WTC11 (cell line): ENCODE measurements around the gene OR51D1. TPM values are rescaled to one million over a fixed set of nuclear protein-coding genes. Genes with fewer than 3 reads are reported as not detected.
A peak's percentile ranks its signal among the peaks of the same experiment; 100 is the strongest.

ENCODE experiments used
- ATAC-seq: fragments of 200-7000 bp; cut with Tn5 transposase; 2 replicates; pipeline ENCODE4 v1.10.0; 2021; ENCODE audit warnings: mild to moderate bottlenecking, moderate library complexity
- CTCF ChIA-PET: fragments of 300-600 bp; sonication (Branson Sonifier 250); formaldehyde crosslinking; loops from one replicate; lab custom pipeline; 2021; ENCODE audit warnings: antibody characterized with exemption; lab: Charles Lee
- POLR2A ChIA-PET: fragments of 350-600 bp; sonication (Branson Sonifier 250); formaldehyde crosslinking; loops from one replicate; lab custom pipeline; 2021; ENCODE audit warnings: antibody characterized with exemption; lab: Charles Lee
- DNase-seq: peaks from one replicate; pipeline ENCODE4 v3.0.0; 2021; ENCODE audit warnings: low spot score
- H3K27ac Mint-ChIP-seq: 2 replicates; pipeline ENCODE4 v1.8.0; 2021; ENCODE audit warnings: mixed read lengths
- H3K27me3 Mint-ChIP-seq: 2 replicates; pipeline ENCODE4 v1.8.0; 2021; ENCODE audit warnings: low read depth, mild to moderate bottlenecking, moderate library complexity, mixed read lengths
- H3K36me3 Mint-ChIP-seq: 2 replicates; pipeline ENCODE4 v1.8.0; 2021; ENCODE audit warnings: mixed read lengths
- H3K4me1 Mint-ChIP-seq: 2 replicates; pipeline ENCODE4 v1.8.0; 2022; ENCODE audit warnings: mixed read lengths
- H3K4me3 Mint-ChIP-seq: 2 replicates; pipeline ENCODE4 v1.8.0; 2021; ENCODE audit warnings: mild to moderate bottlenecking, moderate library complexity, mixed read lengths
- H3K9me3 Mint-ChIP-seq: 2 replicates; pipeline ENCODE4 v1.8.0; 2021; ENCODE audit warnings: mixed read lengths
- CREB1 ChIP-seq: sonication (generic); formaldehyde crosslinking; IDR thresholded peaks from 2 replicates; pipeline ENCODE4 v1.8.0; 2023; ENCODE audit warnings: mild to moderate bottlenecking, missing genetic modification reagents
- CREM ChIP-seq: sonication (generic); formaldehyde crosslinking; IDR thresholded peaks from 2 replicates; pipeline ENCODE4 v1.8.1; 2022; ENCODE audit warnings: mild to moderate bottlenecking, missing genetic modification reagents, moderate library complexity
- ELF4 ChIP-seq: sonication (generic); formaldehyde crosslinking; IDR thresholded peaks from 2 replicates; pipeline ENCODE4 v1.8.1; 2022; ENCODE audit warnings: low read depth, mild to moderate bottlenecking, moderate library complexity, missing genetic modification reagents
- FOXJ3 ChIP-seq: sonication (generic); formaldehyde crosslinking; IDR thresholded peaks from 2 replicates; pipeline ENCODE4 v1.9.0; 2021; ENCODE audit warnings: missing genetic modification reagents, mild to moderate bottlenecking, borderline replicate concordance
- FOXK1 ChIP-seq: sonication (generic); formaldehyde crosslinking; IDR thresholded peaks from 2 replicates; pipeline ENCODE4 v1.8.0; 2022; ENCODE audit warnings: mild to moderate bottlenecking, moderate library complexity, missing genetic modification reagents
- FOXP1 ChIP-seq: sonication (generic); formaldehyde crosslinking; IDR thresholded peaks from 2 replicates; pipeline ENCODE4 v1.8.0; 2022; ENCODE audit warnings: missing genetic modification reagents, mild to moderate bottlenecking, moderate library complexity, borderline replicate concordance
- HMGA2 ChIP-seq: fragments of 250-450 bp; sonication (Bioruptor Pico); IDR thresholded peaks from 2 replicates; pipeline ENCODE4 v1.4.0; 2021; ENCODE audit warnings: mild to moderate bottlenecking, moderate library complexity
- MYBL2 ChIP-seq: sonication (generic); formaldehyde crosslinking; IDR thresholded peaks from 2 replicates; pipeline ENCODE4 v1.8.1; 2023; ENCODE audit warnings: mild to moderate bottlenecking, moderate library complexity, missing genetic modification reagents
- NFE2L1 ChIP-seq: sonication (generic); formaldehyde crosslinking; IDR thresholded peaks from 2 replicates; pipeline ENCODE4 v1.8.1; 2023; ENCODE audit warnings: missing genetic modification reagents
- NFYB ChIP-seq: sonication (generic); formaldehyde crosslinking; conservative IDR thresholded peaks from 2 replicates; pipeline ENCODE4 v1.8.0; 2022; ENCODE audit warnings: low read depth, missing genetic modification reagents
- NR2C2 ChIP-seq: sonication (generic); formaldehyde crosslinking; IDR thresholded peaks from 2 replicates; pipeline ENCODE4 v1.8.0; 2022; ENCODE audit warnings: mild to moderate bottlenecking, missing genetic modification reagents
- NR3C1 ChIP-seq: sonication (generic); formaldehyde crosslinking; conservative IDR thresholded peaks from 2 replicates; pipeline ENCODE4 v1.8.1; 2023; ENCODE audit warnings: low read depth, mild to moderate bottlenecking, missing genetic modification reagents
- ZNF317 ChIP-seq: sonication (generic); formaldehyde crosslinking; IDR thresholded peaks from 2 replicates; pipeline ENCODE4 v1.8.1; 2023; ENCODE audit warnings: low read depth, mild to moderate bottlenecking, moderate library complexity, missing genetic modification reagents, borderline replicate concordance
- ZNF423 ChIP-seq: fragments of 250-450 bp; sonication (Bioruptor Pico); IDR thresholded peaks from 2 replicates; pipeline ENCODE4 v2.1.2; 2022; ENCODE audit warnings: mild to moderate bottlenecking, moderate library complexity
- total RNA-seq: library from RNA; stranded (reverse); gene quantifications from 3 replicates; pipeline ENCODE4 v1.2.3, GENCODE V29; 2021
- TF ChIP-seq, protein P1 (sequence below): sonication (generic); formaldehyde crosslinking; IDR thresholded peaks from 2 replicates; pipeline ENCODE4 v1.8.1; 2022; ENCODE audit warnings: low read depth, mild to moderate bottlenecking, moderate library complexity, missing genetic modification reagents, borderline replicate concordance
- TF ChIP-seq, protein P2 (sequence below): sonication (generic); formaldehyde crosslinking; IDR thresholded peaks from 2 replicates; pipeline ENCODE4 v1.8.1; 2022; ENCODE audit warnings: missing genetic modification reagents, borderline replicate concordance
- TF ChIP-seq, protein P3 (sequence below): sonication (generic); formaldehyde crosslinking; IDR thresholded peaks from 2 replicates; pipeline ENCODE4 v1.8.1; 2023; ENCODE audit warnings: mild to moderate bottlenecking, missing genetic modification reagents, borderline replicate concordance
- TF ChIP-seq, protein P4 (sequence below): sonication (generic); formaldehyde crosslinking; IDR thresholded peaks from 2 replicates; pipeline ENCODE4 v1.8.1; 2023; ENCODE audit warnings: mild to moderate bottlenecking, missing genetic modification reagents
- TF ChIP-seq, protein P5 (sequence below): fragments of 250-450 bp; sonication (Bioruptor Pico); IDR thresholded peaks from 2 replicates; pipeline ENCODE4 v1.9.0; 2021; ENCODE audit warnings: mild to moderate bottlenecking
- TF ChIP-seq, protein P6 (sequence below): fragments of 250-450 bp; sonication (Bioruptor Pico); IDR thresholded peaks from 2 replicates; pipeline ENCODE4 v1.9.0; 2021; ENCODE audit warnings: mild to moderate bottlenecking

Gene OR51D1
- total RNA-seq, 1 experiment from 2014 or later: not detected

DNA sequence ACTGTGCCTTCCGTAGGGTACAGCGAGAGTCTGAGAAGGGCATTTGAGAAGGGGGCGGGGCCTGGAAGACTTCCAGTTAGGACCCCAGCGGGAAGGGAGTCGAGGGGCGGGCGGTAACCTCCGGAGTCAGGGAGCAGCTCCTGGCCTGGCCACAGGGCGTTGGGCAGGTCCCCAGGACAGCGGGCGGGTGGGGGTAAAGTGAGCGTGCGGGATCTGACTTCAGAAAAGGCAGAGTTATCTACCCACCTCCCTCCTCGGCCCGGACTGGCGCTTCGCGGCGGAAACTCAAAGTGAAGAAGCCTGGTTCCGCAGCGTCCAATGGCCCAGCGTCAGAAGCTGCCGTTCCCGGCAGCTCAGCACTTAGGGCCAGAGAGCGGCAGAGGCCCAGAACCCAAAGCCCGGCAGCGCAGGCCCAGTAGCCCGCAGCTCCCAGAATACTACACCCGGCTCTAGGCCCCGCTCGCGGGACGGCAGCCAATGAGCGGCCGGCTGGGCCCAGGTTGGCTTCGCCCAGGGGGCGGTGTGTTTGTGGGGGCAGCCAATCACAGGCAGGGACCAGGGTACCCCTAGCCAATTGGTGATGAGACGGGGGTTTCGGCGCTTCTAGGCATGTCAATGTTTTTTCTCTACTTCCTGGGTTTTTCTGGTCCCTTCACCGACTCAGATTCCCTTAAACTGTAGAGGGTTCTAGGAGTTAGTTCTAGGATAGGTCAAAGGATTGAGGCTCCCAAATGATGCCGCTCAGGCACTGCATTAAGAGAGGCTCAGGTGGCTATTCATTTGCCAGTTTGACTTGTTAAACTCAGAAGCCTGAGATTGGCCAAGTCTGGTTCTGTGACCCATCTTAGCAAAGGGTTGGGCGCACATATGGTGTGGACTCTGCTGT is 29.3 kb upstream of the OR51D1 start, which contains the start of gene TRIM68 (continued):
- TF ChIP-seq CREB1 (CRISPR knock-in tag) (no peak), FOXJ3 (CRISPR knock-in tag) (no peak), ZNF317 (CRISPR knock-in tag) (no peak), MYBL2 (no peak), ZNF423 (CRISPR knock-in tag) (no peak), HMGA2 (CRISPR knock-in tag) (no peak), NFYB (peak; percentile 83), NR2C2 (CRISPR knock-in tag) (no peak), FOXK1 (no peak), NR3C1 (CRISPR knock-in tag) (no peak), ELF4 (CRISPR knock-in tag) (no peak), FOXP1 (0 out of 2 replicates have a peak, but pooled peaks have one; percentile 29)
- TF ChIP-seq, protein P1, sequence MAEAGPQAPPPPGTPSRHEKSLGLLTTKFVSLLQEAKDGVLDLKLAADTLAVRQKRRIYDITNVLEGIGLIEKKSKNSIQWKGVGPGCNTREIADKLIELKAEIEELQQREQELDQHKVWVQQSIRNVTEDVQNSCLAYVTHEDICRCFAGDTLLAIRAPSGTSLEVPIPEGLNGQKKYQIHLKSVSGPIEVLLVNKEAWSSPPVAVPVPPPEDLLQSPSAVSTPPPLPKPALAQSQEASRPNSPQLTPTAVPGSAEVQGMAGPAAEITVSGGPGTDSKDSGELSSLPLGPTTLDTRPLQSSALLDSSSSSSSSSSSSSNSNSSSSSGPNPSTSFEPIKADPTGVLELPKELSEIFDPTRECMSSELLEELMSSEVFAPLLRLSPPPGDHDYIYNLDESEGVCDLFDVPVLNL (CRISPR knock-in tag): no peak
- TF ChIP-seq, protein P2, sequence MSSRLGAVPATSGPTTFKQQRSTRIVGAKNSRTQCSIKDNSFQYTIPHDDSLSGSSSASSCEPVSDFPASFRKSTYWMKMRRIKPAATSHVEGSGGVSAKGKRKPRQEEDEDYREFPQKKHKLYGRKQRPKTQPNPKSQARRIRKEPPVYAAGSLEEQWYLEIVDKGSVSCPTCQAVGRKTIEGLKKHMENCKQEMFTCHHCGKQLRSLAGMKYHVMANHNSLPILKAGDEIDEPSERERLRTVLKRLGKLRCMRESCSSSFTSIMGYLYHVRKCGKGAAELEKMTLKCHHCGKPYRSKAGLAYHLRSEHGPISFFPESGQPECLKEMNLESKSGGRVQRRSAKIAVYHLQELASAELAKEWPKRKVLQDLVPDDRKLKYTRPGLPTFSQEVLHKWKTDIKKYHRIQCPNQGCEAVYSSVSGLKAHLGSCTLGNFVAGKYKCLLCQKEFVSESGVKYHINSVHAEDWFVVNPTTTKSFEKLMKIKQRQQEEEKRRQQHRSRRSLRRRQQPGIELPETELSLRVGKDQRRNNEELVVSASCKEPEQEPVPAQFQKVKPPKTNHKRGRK (CRISPR knock-in tag): no peak
- TF ChIP-seq, protein P3, sequence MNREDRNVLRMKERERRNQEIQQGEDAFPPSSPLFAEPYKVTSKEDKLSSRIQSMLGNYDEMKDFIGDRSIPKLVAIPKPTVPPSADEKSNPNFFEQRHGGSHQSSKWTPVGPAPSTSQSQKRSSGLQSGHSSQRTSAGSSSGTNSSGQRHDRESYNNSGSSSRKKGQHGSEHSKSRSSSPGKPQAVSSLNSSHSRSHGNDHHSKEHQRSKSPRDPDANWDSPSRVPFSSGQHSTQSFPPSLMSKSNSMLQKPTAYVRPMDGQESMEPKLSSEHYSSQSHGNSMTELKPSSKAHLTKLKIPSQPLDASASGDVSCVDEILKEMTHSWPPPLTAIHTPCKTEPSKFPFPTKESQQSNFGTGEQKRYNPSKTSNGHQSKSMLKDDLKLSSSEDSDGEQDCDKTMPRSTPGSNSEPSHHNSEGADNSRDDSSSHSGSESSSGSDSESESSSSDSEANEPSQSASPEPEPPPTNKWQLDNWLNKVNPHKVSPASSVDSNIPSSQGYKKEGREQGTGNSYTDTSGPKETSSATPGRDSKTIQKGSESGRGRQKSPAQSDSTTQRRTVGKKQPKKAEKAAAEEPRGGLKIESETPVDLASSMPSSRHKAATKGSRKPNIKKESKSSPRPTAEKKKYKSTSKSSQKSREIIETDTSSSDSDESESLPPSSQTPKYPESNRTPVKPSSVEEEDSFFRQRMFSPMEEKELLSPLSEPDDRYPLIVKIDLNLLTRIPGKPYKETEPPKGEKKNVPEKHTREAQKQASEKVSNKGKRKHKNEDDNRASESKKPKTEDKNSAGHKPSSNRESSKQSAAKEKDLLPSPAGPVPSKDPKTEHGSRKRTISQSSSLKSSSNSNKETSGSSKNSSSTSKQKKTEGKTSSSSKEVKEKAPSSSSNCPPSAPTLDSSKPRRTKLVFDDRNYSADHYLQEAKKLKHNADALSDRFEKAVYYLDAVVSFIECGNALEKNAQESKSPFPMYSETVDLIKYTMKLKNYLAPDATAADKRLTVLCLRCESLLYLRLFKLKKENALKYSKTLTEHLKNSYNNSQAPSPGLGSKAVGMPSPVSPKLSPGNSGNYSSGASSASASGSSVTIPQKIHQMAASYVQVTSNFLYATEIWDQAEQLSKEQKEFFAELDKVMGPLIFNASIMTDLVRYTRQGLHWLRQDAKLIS (CRISPR knock-in tag): no peak
- TF ChIP-seq, protein P4, sequence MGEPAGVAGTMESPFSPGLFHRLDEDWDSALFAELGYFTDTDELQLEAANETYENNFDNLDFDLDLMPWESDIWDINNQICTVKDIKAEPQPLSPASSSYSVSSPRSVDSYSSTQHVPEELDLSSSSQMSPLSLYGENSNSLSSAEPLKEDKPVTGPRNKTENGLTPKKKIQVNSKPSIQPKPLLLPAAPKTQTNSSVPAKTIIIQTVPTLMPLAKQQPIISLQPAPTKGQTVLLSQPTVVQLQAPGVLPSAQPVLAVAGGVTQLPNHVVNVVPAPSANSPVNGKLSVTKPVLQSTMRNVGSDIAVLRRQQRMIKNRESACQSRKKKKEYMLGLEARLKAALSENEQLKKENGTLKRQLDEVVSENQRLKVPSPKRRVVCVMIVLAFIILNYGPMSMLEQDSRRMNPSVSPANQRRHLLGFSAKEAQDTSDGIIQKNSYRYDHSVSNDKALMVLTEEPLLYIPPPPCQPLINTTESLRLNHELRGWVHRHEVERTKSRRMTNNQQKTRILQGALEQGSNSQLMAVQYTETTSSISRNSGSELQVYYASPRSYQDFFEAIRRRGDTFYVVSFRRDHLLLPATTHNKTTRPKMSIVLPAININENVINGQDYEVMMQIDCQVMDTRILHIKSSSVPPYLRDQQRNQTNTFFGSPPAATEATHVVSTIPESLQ (CRISPR knock-in tag): no peak

DNA sequence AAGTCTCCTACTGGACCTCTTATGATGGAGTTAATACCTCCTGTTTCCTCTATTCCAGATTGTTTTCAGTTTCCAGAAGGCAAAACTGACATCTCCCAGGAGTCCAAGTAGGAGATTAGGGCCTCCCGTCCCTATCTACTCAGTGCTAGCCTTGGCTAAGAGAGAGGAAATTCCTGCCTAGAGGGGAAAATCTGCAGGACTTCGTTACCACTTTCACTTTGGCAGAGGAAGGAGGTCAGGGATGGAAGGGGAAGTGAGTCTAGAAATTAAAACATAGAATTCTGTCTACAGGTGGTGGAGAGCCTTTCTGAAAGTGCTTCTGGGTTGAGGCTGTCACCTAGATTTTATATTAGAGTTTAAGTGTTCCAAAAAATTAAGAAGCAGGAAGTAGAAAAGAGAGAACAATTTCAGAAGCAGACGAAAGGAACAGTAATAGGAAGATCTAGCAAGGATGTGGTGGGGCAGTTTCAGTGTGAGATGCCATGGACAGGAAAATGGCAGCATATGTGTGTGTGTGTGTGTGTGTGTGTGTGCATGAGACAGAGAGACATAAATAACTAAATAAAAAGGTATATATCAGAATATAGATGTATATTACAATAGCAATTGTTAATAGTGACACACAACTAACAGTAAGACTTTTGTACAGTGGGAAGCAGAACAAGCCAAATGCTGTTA is 26.9 kb upstream of the OR51D1 start:
- Mint-ChIP-seq H3K4me3 (no peak overlapping the region), H3K9me3 (peaks cover 9% of the 10 kb centered on the region), H3K27ac (no peak overlapping the region), H3K27me3 (peaks cover 22% of the 10 kb centered on the region), H3K36me3 (no peaks in the 10 kb centered on the region), H3K4me1 (peaks cover 9% of the 10 kb centered on the region)
- CTCF ChIA-PET: no interaction called here
- POLR2A ChIA-PET: no interaction called here
- DNase-seq (no peak), ATAC-seq (no peak)
- TF ChIP-seq NFE2L1 (CRISPR knock-in tag) (no peak), CREM (CRISPR knock-in tag) (no peak)
- TF ChIP-seq, protein P5, sequence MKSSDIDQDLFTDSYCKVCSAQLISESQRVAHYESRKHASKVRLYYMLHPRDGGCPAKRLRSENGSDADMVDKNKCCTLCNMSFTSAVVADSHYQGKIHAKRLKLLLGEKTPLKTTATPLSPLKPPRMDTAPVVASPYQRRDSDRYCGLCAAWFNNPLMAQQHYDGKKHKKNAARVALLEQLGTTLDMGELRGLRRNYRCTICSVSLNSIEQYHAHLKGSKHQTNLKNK: no peak
- TF ChIP-seq, protein P6, sequence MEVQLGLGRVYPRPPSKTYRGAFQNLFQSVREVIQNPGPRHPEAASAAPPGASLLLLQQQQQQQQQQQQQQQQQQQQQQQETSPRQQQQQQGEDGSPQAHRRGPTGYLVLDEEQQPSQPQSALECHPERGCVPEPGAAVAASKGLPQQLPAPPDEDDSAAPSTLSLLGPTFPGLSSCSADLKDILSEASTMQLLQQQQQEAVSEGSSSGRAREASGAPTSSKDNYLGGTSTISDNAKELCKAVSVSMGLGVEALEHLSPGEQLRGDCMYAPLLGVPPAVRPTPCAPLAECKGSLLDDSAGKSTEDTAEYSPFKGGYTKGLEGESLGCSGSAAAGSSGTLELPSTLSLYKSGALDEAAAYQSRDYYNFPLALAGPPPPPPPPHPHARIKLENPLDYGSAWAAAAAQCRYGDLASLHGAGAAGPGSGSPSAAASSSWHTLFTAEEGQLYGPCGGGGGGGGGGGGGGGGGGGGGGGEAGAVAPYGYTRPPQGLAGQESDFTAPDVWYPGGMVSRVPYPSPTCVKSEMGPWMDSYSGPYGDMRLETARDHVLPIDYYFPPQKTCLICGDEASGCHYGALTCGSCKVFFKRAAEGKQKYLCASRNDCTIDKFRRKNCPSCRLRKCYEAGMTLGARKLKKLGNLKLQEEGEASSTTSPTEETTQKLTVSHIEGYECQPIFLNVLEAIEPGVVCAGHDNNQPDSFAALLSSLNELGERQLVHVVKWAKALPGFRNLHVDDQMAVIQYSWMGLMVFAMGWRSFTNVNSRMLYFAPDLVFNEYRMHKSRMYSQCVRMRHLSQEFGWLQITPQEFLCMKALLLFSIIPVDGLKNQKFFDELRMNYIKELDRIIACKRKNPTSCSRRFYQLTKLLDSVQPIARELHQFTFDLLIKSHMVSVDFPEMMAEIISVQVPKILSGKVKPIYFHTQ: no peak
